GM18505 (cell line): Measurements from ENCODE around the gene BRAP.
"Not testable (repeated sequence)": the region's sequence is repeated elsewhere in the genome, so short reads cannot be mapped to it uniquely, and the experiment has no call there.

ENCODE experiments used
- ATAC-seq: cut with Tn5 transposase; IDR thresholded peaks from one replicate; pipeline ENCODE4 v1.9.1; 2021; ENCODE audit not compliant: unreplicated experiment
- POLR2A ChIP-seq: IDR thresholded peaks from 4 replicates; pipeline ENCODE4 v1.6.1; 2011; ENCODE audit warnings: borderline replicate concordance; ENCODE audit not compliant: insufficient read depth, insufficient read length; ENCODE audit errors: extremely low read depth

Gene BRAP

GRCh38 chr12:111685811-111686573, at the start of gene BRAP, which contains the start of gene ACAD10:
BRAP (minus strand) TSS chr12:111685956; CDS start chr12:111685792, 164 bp downstream.
ACAD10 (plus strand) TSS chr12:111686053; CDS start chr12:111692710, 6,657 bp downstream.
- peak; percentile 99 for TF ChIP-seq POLR2A
- peak; percentile 89 for ATAC-seq

DNA sequence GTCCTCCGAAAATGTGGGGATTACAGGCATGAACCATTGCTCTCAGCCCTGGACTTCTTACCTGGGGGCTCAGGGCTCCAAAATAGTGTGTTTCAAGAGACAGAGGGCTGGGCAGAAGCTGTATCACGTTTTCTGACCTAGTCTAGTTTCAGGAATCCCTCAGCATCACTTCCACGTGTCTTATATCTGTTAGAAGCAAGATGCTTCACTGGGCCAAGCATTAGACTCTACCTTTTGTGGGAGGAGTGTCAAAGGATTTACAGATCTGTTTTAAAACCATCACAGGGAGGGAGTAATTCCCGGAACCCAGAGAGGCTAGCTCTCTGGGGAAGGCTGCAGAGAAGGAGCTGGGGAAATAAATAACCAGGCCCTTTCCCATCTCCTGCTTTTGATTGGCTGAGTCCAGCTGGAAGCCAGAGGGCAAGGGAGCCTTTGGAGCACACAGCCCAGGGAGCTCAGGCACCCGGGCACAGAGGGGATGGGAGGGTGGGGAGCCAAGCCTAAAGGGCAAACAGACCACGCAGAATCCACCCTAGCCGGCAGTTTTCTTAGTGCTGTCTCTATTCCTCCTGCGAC, 47.7 kb upstream of the BRAP start:
- TF ChIP-seq POLR2A = no peak
- ATAC-seq = no peak

GRCh38 chr12:111732786-111733185, 47.0 kb upstream of the BRAP start:
- no peak for ATAC-seq
- TF ChIP-seq POLR2A = no peak

DNA sequence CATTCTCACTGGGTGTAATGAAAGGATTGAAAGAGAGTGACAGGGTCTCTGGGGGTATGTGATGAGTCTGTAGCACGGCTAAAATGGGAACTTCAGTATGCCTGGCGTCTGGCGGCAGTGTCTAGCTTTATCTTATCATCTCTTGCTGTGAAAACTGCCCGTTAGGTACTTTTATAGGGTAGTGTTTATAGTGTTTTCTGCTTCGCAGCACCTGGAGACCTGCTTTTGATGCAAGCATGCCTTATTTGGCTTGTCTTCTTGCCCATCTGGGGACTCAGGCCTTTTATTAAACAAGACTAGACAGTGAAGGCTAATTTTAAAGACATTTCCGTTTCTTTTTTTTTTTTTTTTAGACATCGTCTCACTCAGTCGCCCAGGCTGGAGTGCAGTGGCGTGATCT, 44.7 kb upstream of the BRAP start:
- TF ChIP-seq POLR2A = no peak

DNA sequence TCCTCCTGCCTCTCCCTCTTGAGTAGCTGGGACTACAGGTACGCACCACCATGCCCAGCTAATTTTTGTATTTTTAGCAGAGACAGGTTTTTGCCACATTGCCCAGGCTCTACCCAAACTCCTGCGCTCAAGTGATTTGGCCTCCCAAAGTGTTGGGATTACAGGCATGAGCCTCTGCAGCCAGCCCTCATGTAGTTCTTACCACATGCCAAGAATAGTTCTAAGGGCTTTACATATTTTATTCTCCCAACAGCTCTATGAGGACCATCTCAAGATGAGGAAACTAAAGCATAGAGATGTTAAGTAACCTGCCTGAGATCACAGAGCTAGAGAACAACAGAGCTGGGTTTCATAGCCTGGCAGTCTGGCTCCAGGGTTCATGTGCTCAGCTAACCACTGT, 43.0 kb upstream of the BRAP start:
- TF ChIP-seq POLR2A = no peak
- ATAC-seq = no peak

More for the DNA sequence above, 44.7 kb upstream of the BRAP start:
- ATAC-seq = no peak

DNA sequence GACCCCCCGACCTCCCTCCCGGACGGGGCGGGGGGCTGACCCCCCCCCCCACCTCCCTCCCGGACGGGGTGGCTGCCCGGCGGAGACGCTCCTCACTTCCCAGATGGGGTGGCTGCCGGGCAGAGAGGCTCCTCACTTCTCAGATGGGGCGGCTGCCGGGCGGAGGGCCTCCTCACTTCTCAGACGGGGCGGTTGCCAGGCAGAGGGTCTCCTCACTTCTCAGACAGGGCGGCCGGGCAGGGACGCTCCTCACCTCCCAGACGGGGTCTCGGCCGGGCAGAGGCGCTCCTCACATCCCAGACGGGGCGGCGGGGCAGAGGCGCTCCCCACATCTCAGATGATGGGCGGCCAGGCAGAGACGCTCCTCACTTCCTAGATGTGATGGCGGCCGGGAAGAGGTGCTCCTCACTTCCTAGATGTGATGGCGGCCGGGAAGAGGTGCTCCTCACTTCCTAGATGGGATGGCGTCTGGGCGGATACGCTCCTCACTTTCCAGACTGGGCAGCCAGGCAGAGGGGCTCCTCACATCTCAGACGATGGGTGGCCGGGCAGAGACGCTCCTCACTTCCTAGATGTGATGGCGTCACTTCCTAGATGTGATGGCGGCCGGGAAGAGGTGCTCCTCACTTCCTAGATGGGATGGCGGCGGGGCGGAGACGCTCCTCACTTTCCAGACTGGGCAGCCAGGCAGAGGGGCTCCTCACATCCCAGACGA, 38.0 kb upstream of the BRAP start:
- ATAC-seq = not testable (repeated sequence)

DNA sequence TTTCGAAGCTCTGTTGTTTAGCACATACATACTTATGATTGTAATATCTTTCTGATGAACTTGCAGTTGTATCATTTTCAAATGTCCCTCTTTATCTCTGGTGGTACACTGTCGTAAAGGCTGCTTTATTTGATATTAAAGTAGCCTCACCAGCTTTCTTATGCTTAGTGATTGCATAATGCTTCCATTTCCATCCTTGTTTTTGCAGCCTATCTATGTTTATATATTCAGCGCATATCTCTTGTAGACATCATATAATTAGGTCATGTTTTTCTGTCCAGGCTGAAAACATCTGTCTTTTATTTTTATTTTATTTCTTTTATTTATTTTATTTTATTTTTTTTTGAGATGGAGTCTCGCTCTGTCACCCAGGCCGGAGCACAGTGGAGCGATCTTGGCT, 34.7 kb upstream of the BRAP start:
- ATAC-seq = no peak
- TF ChIP-seq POLR2A = no peak

- not testable (repeated sequence) for ATAC-seq
Observed at GRCh38 chr12:111719316-111719715, 33.6 kb upstream of the BRAP start.

- no peak for ATAC-seq
- no peak for TF ChIP-seq POLR2A
Observed at GRCh38 chr12:111715279-111715678, 29.5 kb upstream of the BRAP start.

- no peak for ATAC-seq
- no peak for TF ChIP-seq POLR2A
Observed at GRCh38 chr12:111706145-111706544, 20.4 kb upstream of the BRAP start.

DNA sequence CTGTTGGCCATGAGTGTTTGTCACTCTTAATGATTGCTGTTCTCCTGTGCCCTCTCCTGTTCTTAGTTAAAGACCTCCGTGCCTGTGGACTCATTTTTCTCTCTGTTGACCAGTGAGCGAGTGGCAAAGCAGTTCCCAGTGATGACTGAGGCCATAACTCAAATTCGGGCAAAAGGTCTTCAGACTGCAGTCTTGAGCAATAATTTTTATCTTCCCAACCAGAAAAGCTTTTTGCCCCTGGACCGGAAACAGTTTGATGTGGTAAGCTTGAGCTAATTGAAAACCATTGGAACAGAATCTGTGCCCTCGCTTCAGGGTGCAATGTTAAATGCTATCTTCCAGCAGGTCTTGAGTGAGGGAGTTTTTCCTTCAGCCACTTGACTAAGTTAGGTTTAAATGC, 19.9 kb upstream of the BRAP start:
- TF ChIP-seq POLR2A = no peak
- ATAC-seq = no peak

DNA sequence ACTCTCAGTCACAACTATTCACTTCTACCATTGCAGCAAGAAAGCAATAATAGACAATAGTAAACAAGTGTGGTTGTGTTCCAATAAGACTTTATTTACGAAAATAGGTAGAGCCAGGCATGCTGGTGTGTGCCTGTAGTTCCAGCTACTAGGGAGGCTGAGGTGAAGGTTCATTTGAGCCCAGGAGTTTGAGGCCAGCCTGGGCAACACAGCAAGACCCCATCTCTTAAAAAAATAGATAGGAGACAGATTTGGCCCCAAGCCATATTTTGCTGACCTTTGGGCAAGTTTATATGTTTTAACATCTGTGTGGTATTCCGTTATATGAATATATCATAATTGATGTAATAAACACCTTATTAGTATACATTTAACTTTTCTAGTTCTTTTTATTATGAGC, 14.2 kb upstream of the BRAP start:
- no peak for TF ChIP-seq POLR2A

GRCh38 chr12:111693818-111694217, 8.1 kb upstream of the BRAP start:
- no peak for TF ChIP-seq POLR2A
- no peak for ATAC-seq

More for the DNA sequence above, 14.2 kb upstream of the BRAP start:
- no peak for ATAC-seq
